ENCODE data around the gene CA12. TPM values are rescaled to one million over a fixed set of nuclear protein-coding genes. Genes with fewer than 3 reads are reported as not detected.
A peak's percentile ranks its signal among the peaks of the same experiment; 100 is the strongest.

The CA12 gene
- total RNA-seq, 3 donors from 2014 or later, result 141 to 645 (median 213) TPM

DNA sequence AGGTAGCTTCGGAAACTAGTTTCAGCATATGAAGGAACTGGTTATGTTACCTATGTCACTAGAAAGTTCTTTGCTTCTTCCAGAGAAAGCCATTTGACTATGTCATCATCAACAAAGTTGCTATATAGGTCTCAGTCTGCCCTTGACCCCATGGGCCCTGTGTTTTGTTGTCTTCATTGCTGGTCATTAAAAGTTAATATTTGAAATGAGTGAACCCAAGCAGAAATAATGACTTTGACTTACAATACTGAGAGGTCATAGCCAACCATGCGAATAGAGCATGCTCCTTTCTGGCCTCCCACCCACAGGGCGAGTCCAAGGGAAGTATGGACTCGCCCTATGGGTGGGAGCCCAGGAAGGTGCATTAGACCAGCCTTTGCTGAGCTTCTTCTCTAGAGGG lies 63.3 kb downstream of the CA12 start:
- intact Hi-C loops (cut with DNase I, micrococcal nuclease), result loop anchor here in 1 of 2 donors (5.0 kb wide), 1 partner anchor 204 kb away; no protein-coding TSS in a partner anchor

DNA sequence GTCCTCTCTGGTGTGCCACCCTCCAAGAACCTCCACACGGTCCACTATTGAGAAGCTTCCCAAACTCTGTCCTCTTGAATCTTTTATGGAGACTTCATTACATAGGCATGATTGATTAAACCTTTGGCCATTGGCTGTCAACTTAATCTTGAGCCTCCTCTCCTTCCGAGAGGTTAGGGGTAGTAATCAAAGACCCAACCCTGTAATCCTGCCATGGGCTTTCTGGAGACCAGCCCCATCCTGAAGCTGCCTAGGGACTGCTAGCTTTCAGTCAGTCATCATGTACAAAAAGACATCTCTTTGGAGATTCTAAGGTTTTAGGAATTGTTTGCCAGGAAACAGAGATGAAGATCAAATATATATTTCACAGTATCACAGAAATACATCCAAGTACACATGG lies 67.2 kb downstream of the CA12 start:
- ATAC-seq (no peak), DNase-seq (no peak)
- H3K36me3 ChIP-seq (ENCODE audit: low read depth), result no peaks in the 10 kb centered on the region
- H3K4me1 ChIP-seq (ENCODE audit: low read depth), result no peaks in the 10 kb centered on the region
- intact Hi-C loops (cut with DNase I, micrococcal nuclease), result no loop called here
- H3K9me3 ChIP-seq, result no peaks in the 10 kb centered on the region
- H3K4me3 ChIP-seq, result no peak overlapping the region
- TF ChIP-seq CTCF (IDR thresholded peaks at IDR 0.05), result no peak

More for the DNA sequence above, 63.3 kb downstream of the CA12 start:
- H3K4me3 ChIP-seq, result no peak overlapping the region
- DNase-seq (peak in 1 of 3 donors; percentile 21), ATAC-seq (peak; percentile 14)
- TF ChIP-seq CTCF (IDR thresholded peaks at IDR 0.05), result no peak
- H3K36me3 ChIP-seq (ENCODE audit: low read depth), result no peaks in the 10 kb centered on the region
- H3K4me1 ChIP-seq (ENCODE audit: low read depth), result no peaks in the 10 kb centered on the region
- H3K9me3 ChIP-seq, result no peaks in the 10 kb centered on the region

- Histone ChIP-seq H3K9me3 (no peaks in the 10 kb centered on the region), H3K4me3 (no peak overlapping the region), H3K36me3 (ENCODE audit: low read depth) (no peaks in the 10 kb centered on the region), H3K4me1 (ENCODE audit: low read depth) (no peaks in the 10 kb centered on the region)
- DNase-seq (no peak), ATAC-seq (no peak)
- intact Hi-C loops (cut with DNase I, micrococcal nuclease), result no loop called here
- TF ChIP-seq CTCF (IDR thresholded peaks at IDR 0.05), result no peak
These were observed 67.8 kb downstream of the CA12 start for GRCh38 chr15:63313825-63314224.

DNA sequence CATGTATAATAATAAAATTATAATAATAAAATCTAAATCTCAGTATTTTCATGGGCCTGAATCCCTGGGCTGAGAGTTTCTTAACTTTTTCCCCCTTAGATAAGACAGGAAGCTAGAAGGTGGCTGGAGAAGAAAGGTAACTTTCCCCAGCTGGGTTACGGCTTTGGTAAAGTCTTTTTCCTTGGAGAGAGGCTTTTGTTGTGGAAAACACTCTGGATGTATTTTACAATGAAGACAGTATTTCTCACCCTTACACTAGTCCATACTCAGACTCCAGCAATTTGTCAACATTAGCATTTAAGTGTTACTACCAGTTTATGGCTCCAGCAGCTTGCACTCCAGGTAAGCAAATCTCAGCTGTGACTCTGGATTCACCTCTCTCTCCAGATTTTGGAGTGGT lies 69.4 kb downstream of the CA12 start:
- no peaks in the 10 kb centered on the region for H3K9me3 ChIP-seq
- no peak for ATAC-seq
- no peaks in the 10 kb centered on the region for H3K36me3 ChIP-seq (ENCODE audit: low read depth)
- no peaks in the 10 kb centered on the region for H3K4me1 ChIP-seq (ENCODE audit: low read depth)
- intact Hi-C loops (cut with DNase I, micrococcal nuclease), result no loop called here
- no peak for DNase-seq
- no peak for TF ChIP-seq CTCF (IDR thresholded peaks at IDR 0.05)
- no peak overlapping the region for H3K4me3 ChIP-seq

GRCh38 chr15:63310646-63311045 lies 71.0 kb downstream of the CA12 start:
- intact Hi-C loops (cut with DNase I, micrococcal nuclease), result no loop called here
- no peaks in the 10 kb centered on the region for H3K36me3 ChIP-seq (ENCODE audit: low read depth)

More at GRCh38 chr15:63310646-63311045, 71.0 kb downstream of the CA12 start:
- H3K9me3 ChIP-seq, result no peaks in the 10 kb centered on the region
- ATAC-seq (no peak), DNase-seq (no peak)
- H3K4me1 ChIP-seq (ENCODE audit: low read depth), result no peaks in the 10 kb centered on the region
- no peak overlapping the region for H3K4me3 ChIP-seq
- no peak for TF ChIP-seq CTCF (IDR thresholded peaks at IDR 0.05)
